ENCODE results near the gene DLX5.

DNA sequence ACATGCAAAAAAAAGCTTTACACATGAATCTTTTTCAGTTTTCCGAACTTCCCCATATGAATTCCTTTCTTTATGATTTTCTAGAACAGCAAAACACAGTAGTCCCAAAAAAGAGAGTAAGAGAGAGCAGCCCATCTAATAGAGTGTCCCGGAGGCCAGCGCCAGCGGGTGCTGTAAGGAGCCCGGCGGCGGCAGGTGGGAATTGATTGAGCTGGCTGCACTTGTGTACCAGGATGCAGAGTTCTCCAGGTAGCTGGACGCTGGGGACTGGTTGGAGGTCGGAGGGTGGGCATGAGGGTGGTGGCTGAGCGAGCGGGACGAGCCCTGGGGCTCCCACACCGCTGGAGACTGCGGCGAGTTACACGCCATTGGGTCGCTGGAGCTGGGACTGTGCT, 4.0 kb downstream of the DLX5 start:
- no peak for TF ChIP-seq EZH2 (IDR thresholded peaks at IDR 0.05; ENCODE audit: borderline replicate concordance, insufficient read depth, low read depth, low read length, poor library complexity, severe bottlenecking)
- TF ChIP-seq, protein P1, sequence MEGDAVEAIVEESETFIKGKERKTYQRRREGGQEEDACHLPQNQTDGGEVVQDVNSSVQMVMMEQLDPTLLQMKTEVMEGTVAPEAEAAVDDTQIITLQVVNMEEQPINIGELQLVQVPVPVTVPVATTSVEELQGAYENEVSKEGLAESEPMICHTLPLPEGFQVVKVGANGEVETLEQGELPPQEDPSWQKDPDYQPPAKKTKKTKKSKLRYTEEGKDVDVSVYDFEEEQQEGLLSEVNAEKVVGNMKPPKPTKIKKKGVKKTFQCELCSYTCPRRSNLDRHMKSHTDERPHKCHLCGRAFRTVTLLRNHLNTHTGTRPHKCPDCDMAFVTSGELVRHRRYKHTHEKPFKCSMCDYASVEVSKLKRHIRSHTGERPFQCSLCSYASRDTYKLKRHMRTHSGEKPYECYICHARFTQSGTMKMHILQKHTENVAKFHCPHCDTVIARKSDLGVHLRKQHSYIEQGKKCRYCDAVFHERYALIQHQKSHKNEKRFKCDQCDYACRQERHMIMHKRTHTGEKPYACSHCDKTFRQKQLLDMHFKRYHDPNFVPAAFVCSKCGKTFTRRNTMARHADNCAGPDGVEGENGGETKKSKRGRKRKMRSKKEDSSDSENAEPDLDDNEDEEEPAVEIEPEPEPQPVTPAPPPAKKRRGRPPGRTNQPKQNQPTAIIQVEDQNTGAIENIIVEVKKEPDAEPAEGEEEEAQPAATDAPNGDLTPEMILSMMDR (IDR thresholded peaks at IDR 0.05), result no peak
